ENCODE data around the gene SLC43A1.
"Not testable (repeated sequence)": the region's sequence is repeated elsewhere in the genome, so short reads cannot be mapped to it uniquely, and the experiment has no call there.

The SLC43A1 gene

DNA sequence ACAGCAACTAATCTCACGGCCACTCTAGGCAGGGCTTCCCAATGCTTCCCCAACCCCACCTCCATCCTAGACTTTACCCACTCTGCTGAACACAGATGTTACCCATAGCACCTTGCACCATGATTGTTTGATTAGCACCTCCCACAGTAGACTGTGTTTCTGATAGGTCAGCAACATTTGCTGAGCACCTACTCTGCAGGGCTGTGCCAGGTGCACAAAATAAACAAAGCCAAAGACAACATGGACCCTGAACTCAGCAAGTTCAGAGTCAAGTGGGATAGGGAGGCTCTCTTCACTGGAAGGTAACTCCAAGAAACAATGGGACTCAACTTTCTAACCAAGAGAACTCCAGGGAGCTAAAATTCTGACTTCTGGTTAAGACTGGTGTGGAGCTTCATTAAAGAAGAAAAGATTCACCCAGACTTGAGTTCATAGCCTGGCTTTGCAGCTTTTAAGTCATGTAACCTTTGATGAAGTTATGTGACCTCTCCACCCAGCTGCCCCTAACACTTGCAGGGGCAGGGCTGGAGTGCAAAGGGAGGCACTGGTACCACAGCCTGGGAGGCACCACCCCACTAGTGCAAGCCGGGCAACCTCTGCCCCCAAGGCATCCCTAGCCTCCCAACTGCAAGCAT lies 61.8 kb downstream of the SLC43A1 start:
- H3K4me3 ChIP-seq (ENCODE audit: control insufficient read depth, low read depth, low read length), result no peak overlapping the region
- DNase-seq (ENCODE audit: low read depth), result no peak
- no peak for TF ChIP-seq CTCF (conservative IDR thresholded peaks at IDR 0.05; ENCODE audit: control insufficient read depth, insufficient read depth, low read depth, low read length)

GRCh38 chr11:57446055-57446454 lies 69.4 kb downstream of the SLC43A1 start:
- DNase-seq (ENCODE audit: low read depth), result no peak
- H3K4me3 ChIP-seq (ENCODE audit: control insufficient read depth, low read depth, low read length), result no peak overlapping the region
- TF ChIP-seq CTCF (conservative IDR thresholded peaks at IDR 0.05; ENCODE audit: control insufficient read depth, insufficient read depth, low read depth, low read length), result no peak

- not testable (repeated sequence) for DNase-seq (ENCODE audit: low read depth); H3K4me3 ChIP-seq (ENCODE audit: control insufficient read depth, low read depth, low read length)
These were observed 70.4 kb downstream of the SLC43A1 start for GRCh38 chr11:57445122-57445394.

GRCh38 chr11:57444362-57445121 lies 71.0 kb downstream of the SLC43A1 start:
- no peak for TF ChIP-seq CTCF (conservative IDR thresholded peaks at IDR 0.05; ENCODE audit: control insufficient read depth, insufficient read depth, low read depth, low read length)
- H3K4me3 ChIP-seq (ENCODE audit: control insufficient read depth, low read depth, low read length), result no peak overlapping the region
- DNase-seq (ENCODE audit: low read depth), result peak; percentile 55

DNA sequence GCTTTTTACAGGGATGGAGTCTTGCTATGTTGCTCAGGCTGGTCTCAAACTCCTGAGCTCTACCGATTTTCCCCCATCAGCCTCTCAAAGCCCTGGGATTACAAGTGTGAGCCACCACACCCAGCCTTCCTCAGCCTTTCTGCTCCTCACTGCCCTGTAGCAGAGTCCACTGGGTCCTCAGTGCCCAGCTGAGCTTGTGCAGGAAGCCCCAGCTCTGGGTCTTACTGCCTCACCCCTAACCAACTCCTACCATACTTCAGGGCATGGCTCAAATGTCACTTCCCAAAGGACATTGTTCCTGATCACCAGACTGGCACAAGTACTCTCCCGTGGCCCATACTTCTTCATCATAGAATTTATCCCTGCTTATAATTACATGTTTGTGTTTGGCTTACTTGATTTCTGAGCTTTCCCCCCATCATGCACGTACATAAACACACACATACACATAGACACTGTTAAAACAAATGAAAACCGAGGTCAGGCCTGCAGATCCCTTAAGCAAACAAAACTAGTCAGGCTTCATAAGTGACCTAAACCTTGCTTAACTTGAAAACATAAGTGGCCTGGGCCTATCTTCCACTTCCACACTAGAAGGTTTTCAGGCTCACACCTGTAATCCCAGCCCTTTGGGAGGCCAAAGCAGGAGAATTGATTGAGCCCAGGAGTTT lies 74.6 kb downstream of the SLC43A1 start:
- no peak for DNase-seq (ENCODE audit: low read depth)
- no peak overlapping the region for H3K4me3 ChIP-seq (ENCODE audit: control insufficient read depth, low read depth, low read length)
- no peak for TF ChIP-seq CTCF (conservative IDR thresholded peaks at IDR 0.05; ENCODE audit: control insufficient read depth, insufficient read depth, low read depth, low read length)

DNA sequence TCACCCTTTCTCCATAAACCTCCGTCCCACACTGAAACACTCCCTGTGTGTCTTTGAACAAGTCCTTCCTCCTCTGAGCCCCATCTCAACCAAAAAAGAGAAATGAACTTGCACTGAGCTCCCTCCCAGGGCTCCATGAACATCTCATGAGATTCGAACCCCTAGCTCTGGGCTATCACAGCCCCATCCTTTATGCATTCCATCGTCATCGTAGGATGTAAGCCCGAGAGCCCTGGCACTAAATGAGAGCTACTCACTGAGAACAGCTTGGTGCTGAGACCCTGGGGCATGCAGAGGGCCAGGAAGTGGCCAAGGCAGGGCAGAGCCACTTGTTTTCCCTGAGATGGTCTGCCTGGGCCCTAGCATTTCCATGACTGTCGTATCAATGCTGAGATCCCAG lies 75.7 kb downstream of the SLC43A1 start:
- TF ChIP-seq CTCF (conservative IDR thresholded peaks at IDR 0.05; ENCODE audit: control insufficient read depth, insufficient read depth, low read depth, low read length), result no peak
- no peak for DNase-seq (ENCODE audit: low read depth)
- H3K4me3 ChIP-seq (ENCODE audit: control insufficient read depth, low read depth, low read length), result no peak overlapping the region
